HCT116 (cell line): ENCODE measurements around the gene WASL. TPM values are rescaled to one million over a fixed set of nuclear protein-coding genes. Genes with fewer than 3 reads are reported as not detected.

Source experiments
- ATAC-seq: fragments of 200-7000 bp; cut with Tn5 transposase; 2 replicates; pipeline ENCODE4 v1.9.1; 2020; ENCODE audit warnings: mild to moderate bottlenecking, moderate library complexity
- BruUV-seq: library from RNA; stranded (reverse); fragments of 400-500 nt; replicated peaks from 2 replicates; lab custom pipeline; 2021; lab: Mats Ljungman, UMichigan
- CTCF ChIA-PET: fragments of 300-600 bp; sonication (Branson Sonifier 250); formaldehyde crosslinking; loops from one replicate; lab custom pipeline; 2021; ENCODE audit warnings: antibody characterized with exemption; lab: Charles Lee
- POLR2A ChIA-PET: fragments of 300-600, 350-600 bp; sonication (Branson Sonifier 250); formaldehyde crosslinking; loops from one replicate; lab custom pipeline; 2021; ENCODE audit warnings: antibody characterized with exemption; lab: Charles Lee
- RAD21 ChIA-PET, 2 experiments: fragments of 300-600 bp; sonication (Branson Sonifier 250); formaldehyde crosslinking; loops; one replicate each; lab custom pipeline; 2023; ENCODE audit warnings: low total read pairs in 2 of 2; ENCODE audit not compliant: uncharacterized antibody in 2 of 2, unreplicated experiment in 2 of 2, low non-redundant PET in 1 of 2; lab: Charles Lee
- DNase-seq: peaks from one replicate; pipeline ENCODE4 v3.0.0-alpha.2; 2010; ENCODE audit warnings: low read depth, low spot score
- H2AFZ ChIP-seq: fragments of 200-600 bp; shearing (Covaris generic), sonication (generic); 2 replicates; pipeline ENCODE4 v1.6.1; 2017; ENCODE audit warnings: low read depth, mixed run types, mixed read lengths, antibody characterized with exemption, low read length; ENCODE audit not compliant: poor library complexity, severe bottlenecking
- H3K27ac ChIP-seq: 2 replicates; pipeline ENCODE4 v1.5.1; 2012; ENCODE audit warnings: low read depth, low read length
- H3K27me3 ChIP-seq: fragments of 200-600 bp; sonication (generic); 2 replicates; pipeline ENCODE4 v1.6.1; 2016; ENCODE audit warnings: mixed run types, low read length, mixed read lengths; ENCODE audit not compliant: insufficient read depth
- H3K36me3 ChIP-seq, 2 experiments: fragments of 200-500 bp in 1 of 2; fragments of 200-600 bp in 1 of 2; sonication (Bioruptor generic) in 1 of 2; sonication (generic) in 1 of 2; 2 replicates each; pipeline versions ENCODE4 v1.5.1 to v1.6.1; 2014 to 2016; ENCODE audit warnings: low read length in 2 of 2, inconsistent platforms in 1 of 2, mixed read lengths in 1 of 2, mixed run types in 1 of 2; ENCODE audit not compliant: insufficient read depth in 2 of 2, control insufficient read depth in 1 of 2
- H3K4me1 ChIP-seq, 2 experiments: fragments of 200-600 bp in 1 of 2; sonication (generic) in 1 of 2; 2 replicates each; pipeline versions ENCODE4 v1.5.1 to v1.6.1; 2012 to 2017; ENCODE audit warnings: low read length in 2 of 2, inconsistent platforms in 1 of 2, mild to moderate bottlenecking in 1 of 2, mixed read lengths in 1 of 2, mixed run types in 1 of 2, moderate library complexity in 1 of 2; ENCODE audit not compliant: insufficient read depth in 2 of 2, control insufficient read depth in 1 of 2
- H3K4me2 ChIP-seq: fragments of 200-600 bp; sonication (generic); 2 replicates; pipeline ENCODE4 v1.6.1; 2017; ENCODE audit warnings: mixed run types, low read length, mixed read lengths
- H3K4me3 ChIP-seq, 2 experiments: fragments of 200-600 bp in 1 of 2; sonication (generic) in 1 of 2; replicated peaks in 1 of 2; 2 replicates each; pipeline ENCODE4 v1.5.1; 2011 to 2016; ENCODE audit warnings: low read length in 2 of 2, control low read depth in 1 of 2, low read depth in 1 of 2, mild to moderate bottlenecking in 1 of 2, mixed read lengths in 1 of 2, mixed run types in 1 of 2
- H3K79me2 ChIP-seq: fragments of 200-600 bp; sonication (generic); 2 replicates; pipeline ENCODE4 v1.6.1; 2017; ENCODE audit warnings: mild to moderate bottlenecking, mixed run types, low read length, moderate library complexity, mixed read lengths; ENCODE audit not compliant: insufficient read depth
- H3K9ac ChIP-seq: fragments of 200-600 bp; sonication (generic); 2 replicates; pipeline ENCODE4 v1.6.1; 2016; ENCODE audit warnings: low read length, mixed read lengths
- H3K9me2 ChIP-seq: fragments of 200-600 bp; sonication (generic), shearing (Covaris generic); 2 replicates; pipeline ENCODE4 v1.6.1; 2017; ENCODE audit warnings: mixed run types, mild to moderate bottlenecking, moderate library complexity; ENCODE audit not compliant: insufficient read depth
- H3K9me3 ChIP-seq, 2 experiments: fragments of 200-500 bp in 1 of 2; fragments of 200-600 bp in 1 of 2; sonication (Bioruptor generic) in 1 of 2; sonication (generic) in 1 of 2; 2 replicates each; pipeline ENCODE4 v1.6.1; 2014 to 2017; ENCODE audit warnings: low read length in 2 of 2, mixed read lengths in 2 of 2, inconsistent platforms in 1 of 2, low read depth in 1 of 2, mild to moderate bottlenecking in 1 of 2, mixed run types in 1 of 2, moderate library complexity in 1 of 2; ENCODE audit not compliant: control insufficient read depth in 1 of 2, insufficient read depth in 1 of 2
- H4K20me1 ChIP-seq: fragments of 200-600 bp; sonication (generic), shearing (Covaris generic); 2 replicates; pipeline ENCODE4 v1.6.1; 2017; ENCODE audit warnings: mixed run types, mild to moderate bottlenecking, moderate library complexity; ENCODE audit not compliant: insufficient read depth
- ATF3 ChIP-seq: IDR thresholded peaks from 2 replicates; pipeline ENCODE4 v1.6.1; 2012
- CBX3 ChIP-seq: IDR thresholded peaks from 2 replicates; pipeline ENCODE4 v1.6.1; 2012; ENCODE audit warnings: low read depth
- CEBPB ChIP-seq: IDR thresholded peaks from 2 replicates; pipeline ENCODE4 v1.6.1; 2012; ENCODE audit warnings: low read depth
- CTCF ChIP-seq, 3 experiments: fragments of 200-600 bp in 1 of 3; sonication (generic) in 1 of 3; IDR thresholded peaks in 2 of 3; conservative IDR thresholded peaks in 1 of 3; 2 replicates each; pipeline ENCODE4 v1.5.1; 2012 to 2017; ENCODE audit warnings: low read depth in 2 of 3, low read length in 2 of 3, antibody characterized with exemption in 1 of 3, borderline replicate concordance in 1 of 3, control low read depth in 1 of 3, mild to moderate bottlenecking in 1 of 3, mixed read lengths in 1 of 3, mixed run types in 1 of 3, moderate library complexity in 1 of 3; ENCODE audit not compliant: insufficient read depth in 1 of 3
- EGR1 ChIP-seq: IDR thresholded peaks from 2 replicates; pipeline ENCODE4 v1.6.1; 2012; ENCODE audit warnings: low read depth
- ELF1 ChIP-seq: IDR thresholded peaks from 2 replicates; pipeline ENCODE4 v1.6.1; 2012; ENCODE audit warnings: low read depth, borderline replicate concordance
- EZH2phosphoT487 ChIP-seq: fragments of 200-600 bp; IDR thresholded peaks from 2 replicates; pipeline ENCODE4 v1.6.1; 2018; ENCODE audit warnings: antibody characterized with exemption, borderline replicate concordance
- FOSL1 ChIP-seq: IDR thresholded peaks from 2 replicates; pipeline ENCODE4 v1.6.1; 2012; ENCODE audit warnings: low read depth
- JUND ChIP-seq: IDR thresholded peaks from 2 replicates; pipeline ENCODE4 v1.6.1; 2012
- MAX ChIP-seq: IDR thresholded peaks from 2 replicates; pipeline ENCODE4 v1.6.1; 2012
- POLR2A ChIP-seq: IDR thresholded peaks from 2 replicates; pipeline ENCODE4 v1.7.0; 2011; ENCODE audit warnings: borderline replicate concordance; ENCODE audit not compliant: insufficient read depth, insufficient read length; ENCODE audit errors: extremely low read depth
- POLR2AphosphoS5 ChIP-seq: IDR thresholded peaks from 2 replicates; pipeline ENCODE4 v1.6.1; 2011; ENCODE audit warnings: mild to moderate bottlenecking, low read depth, low read length, moderate library complexity
- RAD21 ChIP-seq: IDR thresholded peaks from 2 replicates; pipeline ENCODE4 v1.6.1; 2012; ENCODE audit warnings: low read depth, mild to moderate bottlenecking
- REST ChIP-seq: IDR thresholded peaks from 2 replicates; pipeline ENCODE4 v1.6.1; 2012; ENCODE audit warnings: low read depth
- SIN3A ChIP-seq: IDR thresholded peaks from 2 replicates; pipeline ENCODE4 v1.6.1; 2012; ENCODE audit warnings: low read depth
- SP1 ChIP-seq: IDR thresholded peaks from 2 replicates; pipeline ENCODE4 v1.6.1; 2012; ENCODE audit warnings: low read depth
- SRF ChIP-seq: IDR thresholded peaks from 2 replicates; pipeline ENCODE4 v1.6.1; 2012; ENCODE audit warnings: low read depth
- TCF7L2 ChIP-seq: IDR thresholded peaks from 2 replicates; pipeline ENCODE4 v1.7.0; 2011; ENCODE audit warnings: borderline replicate concordance, inconsistent platforms; ENCODE audit not compliant: insufficient read depth, insufficient read length; ENCODE audit errors: extremely low read depth
- ZFX ChIP-seq: fragments of 450-650 bp; IDR thresholded peaks from 2 replicates; pipeline ENCODE4 v1.6.1; 2017
- ZNF274 ChIP-seq: fragments of 200-500 bp; sonication (Bioruptor generic); IDR thresholded peaks from 2 replicates; pipeline ENCODE4 v1.6.1; 2014; ENCODE audit warnings: mild to moderate bottlenecking, low read depth, low read length, inconsistent platforms
- intact Hi-C: fragments of 100-400 bp; cut with micrococcal nuclease; formaldehyde crosslinking; loops from 2 replicates; pipeline ENCODE4 v1.10.0; 2022
- total RNA-seq: library from RNA; stranded (reverse); gene quantifications from one replicate; pipeline ENCODE4 v1.2.1, GENCODE V29; 2021; ENCODE audit not compliant: unreplicated experiment

Gene WASL
- total RNA-seq, 1 experiment from 2014 or later, result 26.2 TPM

GRCh38 chr7:123660514-123661354, 88.1 kb downstream of the WASL start:
- no peak for DNase-seq
- Histone ChIP-seq H3K4me2 (no peak overlapping the region), H3K9ac (no peak overlapping the region), H3K4me1 (no peaks in the 10 kb centered on the region), H3K9me3 (no peaks in the 10 kb centered on the region), H2AFZ (no peak overlapping the region), H3K79me2 (no peaks in the 10 kb centered on the region), H3K36me3 (no peaks in the 10 kb centered on the region), H3K27ac (no peak overlapping the region), H3K4me3 (no peak overlapping the region), H3K27me3 (no peaks in the 10 kb centered on the region), H4K20me1 (no peaks in the 10 kb centered on the region), H3K9me2 (no peaks in the 10 kb centered on the region)
- ChIA-PET CTCF (no interaction called here), POLR2A (no interaction called here), RAD21 (no interaction called here)
- no TSS peak for BruUV-seq
- intact Hi-C loops, result no loop called here
- no peak for ATAC-seq
- TF ChIP-seq ELF1 (no peak), EZH2phosphoT487 (no peak), TCF7L2 (no peak), ZFX (no peak), POLR2A (no peak), ZNF274 (no peak), FOSL1 (no peak), REST (no peak), SIN3A (no peak), RAD21 (no peak), JUND (no peak), POLR2AphosphoS5 (no peak), SRF (no peak), CTCF (IDR thresholded peaks at IDR 0.05 in 2 of 3, conservative IDR thresholded peaks at IDR 0.05 in 1 of 3; ENCODE audit: borderline replicate concordance in 1 of 3, insufficient read depth in 1 of 3, low read depth in 2 of 3, low read length in 2 of 3) (no peak), EGR1 (no peak), SP1 (no peak), MAX (no peak), ATF3 (no peak), CEBPB (no peak), CBX3 (no peak)
